Hepatocyte (in vitro differentiated cells): ENCODE measurements around the gene PPIG.

Experiments used
- CTCF ChIP-seq: fragments of 200-600 bp; sonication (generic); IDR thresholded peaks from 2 replicates; pipeline ENCODE4 v1.5.1; 2016; ENCODE audit warnings: antibody characterized with exemption, mild to moderate bottlenecking; ENCODE audit not compliant: poor library complexity
- EZH2 ChIP-seq: fragments of 200-600 bp; sonication (generic); IDR thresholded peaks from 2 replicates; pipeline ENCODE4 v1.6.1; 2016; ENCODE audit warnings: antibody characterized with exemption, mild to moderate bottlenecking, borderline replicate concordance

GRCh38 chr2:169571571-169571970 is 12.6 kb upstream of the PPIG start:
- TF ChIP-seq CTCF, result no peak
- no peak for TF ChIP-seq EZH2
